Activated T-cell treated with anti-CD3 and anti-CD28 coated beads, Interleukin-2, amount 50 U/mL, for 72 hours (primary cell): Measurements from ENCODE around the gene SLC12A7. TPM values are rescaled to one million over a fixed set of nuclear protein-coding genes. Genes with fewer than 3 reads are reported as not detected.
"Not testable (repeated sequence)": the region's sequence is repeated elsewhere in the genome, so short reads cannot be mapped to it uniquely, and the experiment has no call there.

Experiments
- ATAC-seq, 2 donors: fragments of 150-1000 bp; cut with Tn5 transposase; replicated peaks in 1 of 2; 2 replicates each; pipeline ENCODE4 v1.10.0; 2021; ENCODE audit warnings: moderate library complexity in 2 of 2, mild to moderate bottlenecking in 1 of 2
- DNase-seq, 2 donors: peaks; one replicate each; pipeline ENCODE4 v3.0.0; 2021 to 2022; ENCODE audit warnings: mixed read lengths in 1 of 2
- H3K27ac Mint-ChIP-seq: one replicate; pipeline ENCODE4 v1.8.0; 2022; ENCODE audit warnings: mild to moderate bottlenecking, moderate library complexity, mixed read lengths
- H3K27me3 Mint-ChIP-seq: one replicate; pipeline ENCODE4 v1.8.0; 2022; ENCODE audit warnings: low read depth, mixed read lengths
- H3K36me3 Mint-ChIP-seq, 2 donors: one replicate each; pipeline ENCODE4 v1.8.0; 2022; ENCODE audit warnings: mixed read lengths in 2 of 2, mild to moderate bottlenecking in 1 of 2; ENCODE audit not compliant: insufficient read depth in 2 of 2
- H3K4me1 Mint-ChIP-seq: one replicate; pipeline ENCODE4 v1.8.0; 2022; ENCODE audit warnings: low read depth, mixed read lengths
- H3K4me3 Mint-ChIP-seq, 2 donors: one replicate each; pipeline ENCODE4 v1.8.0; 2022; ENCODE audit warnings: mild to moderate bottlenecking in 2 of 2, mixed read lengths in 2 of 2, moderate library complexity in 2 of 2
- H3K9me3 Mint-ChIP-seq, 2 donors: one replicate each; pipeline ENCODE4 v1.8.0; 2022; ENCODE audit warnings: mixed read lengths in 2 of 2
- total RNA-seq, 2 donors: library from RNA; stranded (reverse); gene quantifications; one replicate each; pipeline ENCODE4 v1.2.3, GENCODE V29; 2022

The SLC12A7 gene
- total RNA-seq, 2 donors from 2014 or later: 14.8 to 29.0 TPM

- Mint-ChIP-seq H3K36me3 (no peaks in the 10 kb centered on the region), H3K4me3 (no peak overlapping the region), H3K27ac (no peak overlapping the region), H3K27me3 (no peaks in the 10 kb centered on the region), H3K9me3 (no peaks in the 10 kb centered on the region), H3K4me1 (no peaks in the 10 kb centered on the region)
- ATAC-seq (no peak), DNase-seq (no peak)
These were observed 24.4 kb downstream of the SLC12A7 start for GRCh38 chr5:1087428-1087827.

- DNase-seq (no peak), ATAC-seq (no peak)
- Mint-ChIP-seq H3K27ac (no peak overlapping the region), H3K27me3 (no peaks in the 10 kb centered on the region), H3K9me3 (no peaks in the 10 kb centered on the region), H3K4me1 (no peaks in the 10 kb centered on the region), H3K4me3 (no peak overlapping the region), H3K36me3 (no peaks in the 10 kb centered on the region)
These were observed 25.0 kb downstream of the SLC12A7 start for GRCh38 chr5:1086871-1087270.

DNA sequence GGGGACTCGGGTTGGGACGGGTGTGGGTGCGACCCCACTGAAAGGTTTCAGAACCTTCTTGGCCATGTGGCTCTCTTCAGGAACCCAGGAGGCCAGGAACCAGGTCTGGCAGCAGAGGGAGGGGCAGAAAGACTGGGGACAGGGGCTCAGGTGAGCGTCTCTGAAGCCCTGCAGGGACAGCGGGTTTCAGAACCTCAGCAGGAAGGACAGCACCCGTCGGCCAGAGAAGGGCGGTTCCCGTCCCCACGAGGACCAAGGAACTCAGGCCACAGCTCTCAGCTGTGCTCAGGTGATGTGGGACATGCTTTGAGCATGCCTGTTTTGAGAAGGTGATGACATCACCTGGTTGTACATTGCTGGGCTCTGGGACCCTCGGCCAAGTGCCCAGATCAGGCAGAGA, 25.7 kb downstream of the SLC12A7 start:
- H3K9me3 Mint-ChIP-seq: no peaks in the 10 kb centered on the region
- no peak for DNase-seq
- no peaks in the 10 kb centered on the region for H3K36me3 Mint-ChIP-seq
- ATAC-seq: no peak
- H3K4me1 Mint-ChIP-seq: no peaks in the 10 kb centered on the region
- H3K4me3 Mint-ChIP-seq: no peak overlapping the region
- no peaks in the 10 kb centered on the region for H3K27me3 Mint-ChIP-seq
- no peak overlapping the region for H3K27ac Mint-ChIP-seq

- Mint-ChIP-seq H3K4me1 (no peaks in the 10 kb centered on the region), H3K27me3 (no peaks in the 10 kb centered on the region), H3K36me3 (peaks cover 0 to 2% of the 10 kb centered on the region in 2 donors), H3K9me3 (no peaks in the 10 kb centered on the region), H3K4me3 (no peak overlapping the region), H3K27ac (no peak overlapping the region)
- DNase-seq (no peak), ATAC-seq (no peak)
These were observed 26.5 kb downstream of the SLC12A7 start for GRCh38 chr5:1085391-1085790.

- H3K4me3 Mint-ChIP-seq: no peak overlapping the region
- H3K9me3 Mint-ChIP-seq: no peaks in the 10 kb centered on the region
- no peaks in the 10 kb centered on the region for H3K4me1 Mint-ChIP-seq
- ATAC-seq (no peak), DNase-seq (no peak)
- no peak overlapping the region for H3K27ac Mint-ChIP-seq
- H3K36me3 Mint-ChIP-seq: peaks cover 0 to 2% of the 10 kb centered on the region in 2 donors
- no peaks in the 10 kb centered on the region for H3K27me3 Mint-ChIP-seq
These were observed 27.8 kb downstream of the SLC12A7 start for GRCh38 chr5:1083823-1084605.

- not testable (repeated sequence) for DNase-seq, H3K27me3 Mint-ChIP-seq, H3K4me1 Mint-ChIP-seq, H3K9me3 Mint-ChIP-seq, H3K36me3 Mint-ChIP-seq, H3K27ac Mint-ChIP-seq, H3K4me3 Mint-ChIP-seq, ATAC-seq
These were observed 28.8 kb downstream of the SLC12A7 start for GRCh38 chr5:1083026-1083425.

DNA sequence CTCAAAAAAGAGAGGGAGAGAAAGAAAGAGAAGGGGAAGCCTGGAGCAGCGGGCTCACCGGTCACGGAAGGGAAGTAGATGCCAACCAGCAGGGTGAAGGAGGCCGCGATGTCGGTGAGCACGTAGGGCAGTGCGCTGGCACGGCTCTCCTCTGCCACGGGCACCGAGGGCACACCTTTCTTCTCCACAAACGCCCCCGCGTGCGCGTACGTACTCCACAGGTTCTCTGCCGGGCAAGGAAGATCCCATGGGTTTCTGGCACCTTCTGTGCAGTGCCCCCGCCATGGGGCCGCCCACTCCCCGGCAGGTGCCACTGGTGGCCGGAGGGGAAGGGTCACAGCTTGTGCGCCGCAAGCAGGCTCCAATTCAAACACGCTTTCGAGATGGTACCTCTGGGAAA, 30.3 kb downstream of the SLC12A7 start:
- Mint-ChIP-seq H3K36me3 (peaks cover 0 to 2% of the 10 kb centered on the region in 2 donors), H3K27ac (no peak overlapping the region), H3K4me3 (no peak overlapping the region), H3K4me1 (no peaks in the 10 kb centered on the region), H3K27me3 (no peaks in the 10 kb centered on the region), H3K9me3 (no peaks in the 10 kb centered on the region)
- ATAC-seq (no peak), DNase-seq (no peak)

- no peak for ATAC-seq
- Mint-ChIP-seq H3K36me3 (peaks cover 0 to 2% of the 10 kb centered on the region in 2 donors), H3K27me3 (no peaks in the 10 kb centered on the region), H3K4me3 (no peak overlapping the region), H3K4me1 (no peaks in the 10 kb centered on the region), H3K9me3 (no peaks in the 10 kb centered on the region), H3K27ac (no peak overlapping the region)
- DNase-seq: no peak
These were observed 31.4 kb downstream of the SLC12A7 start for GRCh38 chr5:1080432-1080831.

DNA sequence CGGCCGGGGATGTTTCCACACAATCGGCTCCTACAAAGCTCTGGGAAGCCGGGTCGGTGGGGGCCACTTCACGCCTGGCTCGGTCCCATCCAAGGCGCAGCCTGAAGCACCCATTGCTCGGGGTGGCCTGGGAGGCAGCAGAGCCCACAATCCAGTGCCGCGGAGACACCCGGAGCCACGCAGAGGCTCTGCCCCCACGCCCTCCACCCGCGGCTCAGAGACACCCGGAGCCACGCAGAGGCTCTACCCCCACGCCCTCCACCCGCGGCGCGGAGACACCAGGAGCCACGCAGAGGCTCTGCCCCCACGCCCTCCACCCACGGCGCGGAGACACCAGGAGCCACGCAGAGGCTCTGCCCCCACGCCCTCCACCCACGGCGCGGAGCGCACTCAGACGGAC, 31.9 kb downstream of the SLC12A7 start:
- DNase-seq (no peak), ATAC-seq (no peak)
- Mint-ChIP-seq H3K27ac (no peak overlapping the region), H3K4me3 (no peak overlapping the region), H3K27me3 (no peaks in the 10 kb centered on the region), H3K36me3 (peaks cover 0 to 2% of the 10 kb centered on the region in 2 donors), H3K9me3 (no peaks in the 10 kb centered on the region), H3K4me1 (no peaks in the 10 kb centered on the region)

- no peak overlapping the region for H3K27ac Mint-ChIP-seq
- no peaks in the 10 kb centered on the region for H3K4me1 Mint-ChIP-seq
- no peak overlapping the region for H3K4me3 Mint-ChIP-seq
- no peak for ATAC-seq
- H3K27me3 Mint-ChIP-seq: no peaks in the 10 kb centered on the region
- H3K36me3 Mint-ChIP-seq: peaks cover 0 to 2% of the 10 kb centered on the region in 2 donors
- no peak for DNase-seq
- no peaks in the 10 kb centered on the region for H3K9me3 Mint-ChIP-seq
These were observed 32.4 kb downstream of the SLC12A7 start for GRCh38 chr5:1079486-1079885.

- H3K36me3 Mint-ChIP-seq: peaks cover 0 to 2% of the 10 kb centered on the region in 2 donors
- H3K27me3 Mint-ChIP-seq: no peaks in the 10 kb centered on the region
- no peaks in the 10 kb centered on the region for H3K9me3 Mint-ChIP-seq
- no peak overlapping the region for H3K27ac Mint-ChIP-seq
- DNase-seq (no peak), ATAC-seq (no peak)
- no peak overlapping the region for H3K4me3 Mint-ChIP-seq
- H3K4me1 Mint-ChIP-seq: no peaks in the 10 kb centered on the region
These were observed 33.0 kb downstream of the SLC12A7 start for GRCh38 chr5:1078851-1079250.

- Mint-ChIP-seq H3K9me3 (no peaks in the 10 kb centered on the region), H3K4me3 (no peak overlapping the region), H3K4me1 (no peaks in the 10 kb centered on the region), H3K27ac (no peak overlapping the region), H3K36me3 (peaks cover 0 to 2% of the 10 kb centered on the region in 2 donors), H3K27me3 (no peaks in the 10 kb centered on the region)
- DNase-seq: no peak
- ATAC-seq: no peak
These were observed 33.7 kb downstream of the SLC12A7 start for GRCh38 chr5:1078206-1078605.

DNA sequence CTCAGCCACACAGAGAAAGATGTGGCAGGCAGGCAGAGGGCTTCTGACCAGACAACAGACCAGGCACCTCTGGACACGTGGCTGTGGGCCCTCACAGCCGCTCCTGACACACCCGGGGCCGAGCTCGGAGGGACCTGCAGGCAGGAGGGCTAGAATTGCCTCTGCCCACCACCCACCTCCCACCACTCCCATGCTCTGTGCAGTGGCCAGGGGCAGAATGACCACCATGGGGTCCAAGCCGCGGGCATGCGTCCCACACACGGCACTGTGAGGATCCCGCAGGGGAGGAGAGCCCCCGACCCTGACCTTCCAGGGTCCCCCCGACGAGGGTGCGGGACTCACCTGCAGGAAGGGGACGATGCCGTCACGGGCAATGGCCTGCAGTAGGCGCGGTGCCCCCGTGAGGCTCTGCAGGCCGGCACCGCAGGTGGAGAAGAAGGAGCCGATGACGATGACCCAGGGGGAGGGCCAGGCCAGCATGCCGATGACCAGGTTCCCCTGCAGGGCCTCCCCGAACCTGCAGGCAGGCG, 34.3 kb downstream of the SLC12A7 start:
- no peaks in the 10 kb centered on the region for H3K9me3 Mint-ChIP-seq
- H3K27ac Mint-ChIP-seq: no peak overlapping the region
- no peak overlapping the region for H3K4me3 Mint-ChIP-seq
- DNase-seq (no peak), ATAC-seq (no peak)
- no peaks in the 10 kb centered on the region for H3K4me1 Mint-ChIP-seq
- H3K36me3 Mint-ChIP-seq: peaks cover 0 to 2% of the 10 kb centered on the region in 2 donors
- H3K27me3 Mint-ChIP-seq: no peaks in the 10 kb centered on the region

- H3K36me3 Mint-ChIP-seq: peaks cover 0 to 2% of the 10 kb centered on the region in 2 donors
- H3K4me1 Mint-ChIP-seq: no peaks in the 10 kb centered on the region
- no peak overlapping the region for H3K4me3 Mint-ChIP-seq
- ATAC-seq: no peak
- H3K27ac Mint-ChIP-seq: no peak overlapping the region
- H3K27me3 Mint-ChIP-seq: no peaks in the 10 kb centered on the region
- no peaks in the 10 kb centered on the region for H3K9me3 Mint-ChIP-seq
- no peak for DNase-seq
These were observed 34.8 kb downstream of the SLC12A7 start for GRCh38 chr5:1077026-1077425.
